GM15510 (cell line): ENCODE measurements around the gene PCDHGC3.

Experiments used
- POLR2A ChIP-seq: IDR thresholded peaks from 3 replicates; pipeline ENCODE4 v1.6.1; 2011; ENCODE audit warnings: borderline replicate concordance; ENCODE audit not compliant: insufficient read length; ENCODE audit errors: extremely low read depth

PCDHGC3 gene

DNA sequence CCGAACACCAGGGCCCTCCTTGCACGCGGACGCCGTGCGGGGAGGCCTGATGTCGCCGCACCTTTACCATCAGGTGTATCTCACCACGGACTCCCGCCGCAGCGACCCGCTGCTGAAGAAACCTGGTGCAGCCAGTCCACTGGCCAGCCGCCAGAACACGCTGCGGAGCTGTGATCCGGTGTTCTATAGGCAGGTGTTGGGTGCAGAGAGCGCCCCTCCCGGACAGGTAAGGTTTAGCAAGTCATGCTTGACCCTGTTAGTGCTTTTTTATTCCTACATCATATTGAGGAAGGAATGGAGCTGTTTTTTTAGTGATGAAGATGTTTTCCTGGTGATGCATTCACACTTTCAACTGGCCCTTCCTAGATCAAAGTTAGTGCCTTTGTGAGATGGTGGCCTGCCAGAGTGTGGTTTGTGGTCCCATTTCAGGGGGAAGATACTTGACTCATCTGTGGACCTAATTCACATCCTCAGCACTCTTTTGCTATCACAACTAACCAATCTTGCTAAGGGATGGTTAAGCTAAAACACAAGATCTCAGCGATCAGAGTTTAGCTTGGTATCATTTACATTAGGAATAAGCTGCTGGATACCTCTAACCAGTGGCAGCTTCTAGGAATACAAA, 2.7 kb downstream of the PCDHGC3 start:
- no peak for TF ChIP-seq POLR2A

GRCh38 chr5:141479776-141480175, 4.0 kb downstream of the PCDHGC3 start:
- no peak for TF ChIP-seq POLR2A

DNA sequence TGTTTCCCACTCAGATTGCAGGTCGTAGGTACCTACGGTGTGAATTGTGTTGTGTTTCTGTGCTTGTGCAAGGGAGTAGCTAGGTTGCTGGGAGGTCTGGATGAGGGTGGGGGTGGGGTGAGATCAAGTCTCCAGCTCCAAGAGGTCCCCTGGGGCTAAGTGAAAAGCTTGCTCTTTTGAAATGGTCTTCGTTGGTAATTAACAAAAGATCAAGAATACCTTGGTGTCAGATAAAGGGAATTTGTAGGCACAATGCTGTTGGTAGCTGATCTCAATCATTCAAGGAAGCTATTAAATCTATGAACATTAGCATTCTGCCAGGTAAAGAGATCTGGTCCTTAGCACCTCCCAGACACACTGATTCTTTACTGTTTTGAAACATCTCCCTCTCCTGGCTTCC, 8.1 kb downstream of the PCDHGC3 start:
- no peak for TF ChIP-seq POLR2A

- TF ChIP-seq POLR2A = no peak
Observed at GRCh38 chr5:141484310-141484640, 8.5 kb downstream of the PCDHGC3 start.

- no peak for TF ChIP-seq POLR2A
Observed at GRCh38 chr5:141484641-141485311, 9.0 kb downstream of the PCDHGC3 start, which contains the start of gene PCDHGC4. PCDHGC4 (plus strand) TSS chr5:141485030; CDS start chr5:141485174, 144 bp downstream.

DNA sequence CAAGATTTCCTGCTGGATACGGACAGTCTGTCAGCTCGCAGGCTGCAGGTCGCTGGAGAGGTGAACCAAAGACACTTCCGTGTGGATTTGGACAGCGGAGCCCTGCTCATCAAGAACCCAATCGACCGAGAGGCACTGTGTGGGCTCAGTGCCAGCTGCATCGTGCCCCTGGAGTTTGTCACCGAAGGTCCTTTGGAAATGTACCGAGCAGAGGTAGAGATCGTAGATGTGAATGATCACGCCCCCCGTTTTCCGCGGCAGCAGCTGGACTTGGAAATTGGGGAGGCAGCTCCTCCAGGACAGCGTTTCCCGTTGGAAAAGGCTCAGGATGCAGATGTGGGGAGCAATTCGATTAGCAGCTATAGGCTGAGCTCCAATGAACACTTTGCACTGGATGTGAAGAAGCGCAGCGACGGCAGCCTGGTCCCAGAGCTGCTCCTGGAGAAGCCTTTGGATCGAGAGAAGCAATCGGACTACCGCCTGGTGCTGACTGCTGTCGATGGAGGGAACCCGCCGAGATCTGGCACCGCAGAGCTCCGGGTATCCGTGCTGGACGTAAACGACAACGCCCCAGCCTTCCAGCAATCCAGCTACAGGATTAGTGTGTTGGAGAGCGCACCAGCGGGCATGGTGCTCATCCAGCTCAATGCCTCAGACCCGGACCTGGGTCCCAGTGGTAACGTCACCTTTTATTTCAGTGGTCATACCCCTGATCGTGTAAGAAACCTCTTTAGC, 9.7 kb downstream of the PCDHGC3 start:
- no peak for TF ChIP-seq POLR2A

- no peak for TF ChIP-seq POLR2A
Observed at GRCh38 chr5:141486091-141486490, 10.3 kb downstream of the PCDHGC3 start.

GRCh38 chr5:141487131-141487530, 11.4 kb downstream of the PCDHGC3 start:
- no peak for TF ChIP-seq POLR2A

DNA sequence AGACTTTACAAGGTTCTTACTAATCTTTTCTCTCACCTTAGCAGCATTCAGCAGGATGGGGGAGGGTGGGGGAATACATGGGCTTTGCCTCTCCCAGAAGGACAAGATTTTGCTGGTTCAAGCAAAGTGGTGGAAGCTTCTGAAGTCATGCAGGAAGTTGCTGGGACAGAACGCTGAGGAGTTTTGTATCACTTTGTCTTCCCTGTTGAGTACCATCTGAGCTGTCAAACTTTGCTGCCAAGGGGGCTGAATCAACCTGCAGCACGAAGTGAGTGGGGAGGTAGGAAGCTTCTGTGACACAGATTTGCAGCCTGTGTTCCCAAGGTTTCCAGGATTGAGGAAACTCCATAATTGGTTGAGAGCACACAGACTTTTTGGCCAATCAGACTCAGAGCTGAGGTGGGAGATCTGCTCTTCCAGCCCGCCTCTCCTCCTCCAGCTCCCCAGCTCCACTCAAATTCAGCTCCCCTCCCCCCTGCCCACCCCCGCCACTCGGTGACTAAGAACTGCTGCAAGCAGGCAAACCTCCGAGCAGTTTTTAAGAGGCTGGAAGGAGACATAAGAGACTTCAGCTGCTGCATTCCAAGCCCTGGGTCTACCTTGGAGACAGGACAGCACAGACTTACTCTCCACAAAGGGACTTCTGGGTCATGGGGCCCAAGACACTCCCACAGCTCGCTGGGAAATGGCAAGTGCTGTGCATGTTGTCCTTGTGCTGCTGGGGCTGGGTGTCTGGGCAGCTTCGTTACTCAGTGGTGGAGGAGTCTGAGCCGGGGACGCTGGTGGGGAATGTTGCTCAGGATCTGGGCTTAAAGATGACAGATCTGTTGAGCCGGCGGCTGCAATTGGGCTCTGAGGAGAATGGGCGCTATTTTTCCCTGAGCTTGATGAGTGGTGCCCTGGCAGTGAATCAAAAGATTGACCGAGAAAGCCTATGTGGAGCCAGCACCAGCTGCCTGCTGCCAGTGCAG, 13.1 kb downstream of the PCDHGC3 start, which contains the start of gene PCDHGC5:
Gene PCDHGC5, plus strand, starts transcription at position 491 of the 971 bp plus-strand sequence. Its CDS starts 160 bp downstream, at position 651.
- no peak for TF ChIP-seq POLR2A

DNA sequence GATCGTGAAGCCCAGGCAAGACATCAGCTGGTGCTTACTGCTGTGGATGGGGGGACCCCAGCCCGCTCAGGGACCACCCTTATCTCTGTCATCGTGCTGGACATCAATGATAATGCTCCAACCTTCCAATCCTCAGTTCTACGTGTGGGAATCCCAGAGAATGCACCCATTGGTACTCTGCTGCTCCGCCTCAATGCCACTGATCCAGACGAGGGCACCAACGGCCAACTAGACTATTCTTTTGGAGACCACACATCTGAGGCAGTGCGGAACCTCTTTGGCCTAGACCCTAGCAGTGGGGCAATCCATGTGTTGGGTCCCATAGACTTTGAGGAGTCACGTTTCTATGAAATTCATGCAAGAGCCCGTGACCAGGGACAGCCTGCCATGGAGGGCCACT, 14.1 kb downstream of the PCDHGC3 start:
- no peak for TF ChIP-seq POLR2A

DNA sequence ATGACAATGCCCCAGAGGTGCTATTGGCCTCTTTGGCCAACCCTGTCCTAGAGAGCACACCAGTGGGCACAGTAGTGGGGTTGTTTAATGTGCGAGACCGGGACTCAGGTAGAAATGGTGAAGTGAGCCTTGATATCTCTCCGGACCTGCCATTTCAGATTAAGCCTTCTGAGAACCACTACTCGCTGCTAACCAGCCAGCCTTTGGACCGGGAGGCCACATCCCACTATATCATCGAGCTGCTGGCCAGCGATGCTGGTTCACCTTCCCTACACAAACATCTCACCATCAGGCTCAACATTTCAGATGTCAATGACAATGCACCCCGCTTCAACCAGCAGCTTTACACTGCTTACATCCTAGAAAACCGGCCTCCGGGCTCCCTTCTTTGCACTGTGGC, 14.5 kb downstream of the PCDHGC3 start:
- TF ChIP-seq POLR2A = no peak

DNA sequence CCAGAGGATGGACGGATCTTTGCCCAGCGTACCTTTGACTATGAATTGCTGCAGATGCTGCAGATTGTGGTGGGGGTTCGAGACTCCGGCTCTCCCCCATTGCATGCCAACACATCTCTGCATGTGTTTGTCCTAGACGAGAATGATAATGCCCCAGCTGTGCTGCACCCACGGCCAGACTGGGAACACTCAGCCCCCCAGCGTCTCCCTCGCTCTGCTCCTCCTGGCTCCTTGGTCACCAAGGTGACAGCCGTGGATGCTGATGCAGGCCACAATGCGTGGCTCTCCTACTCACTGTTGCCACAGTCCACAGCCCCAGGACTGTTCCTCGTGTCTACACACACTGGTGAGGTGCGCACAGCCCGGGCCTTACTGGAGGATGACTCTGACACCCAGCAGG, 15.0 kb downstream of the PCDHGC3 start:
- no peak for TF ChIP-seq POLR2A

DNA sequence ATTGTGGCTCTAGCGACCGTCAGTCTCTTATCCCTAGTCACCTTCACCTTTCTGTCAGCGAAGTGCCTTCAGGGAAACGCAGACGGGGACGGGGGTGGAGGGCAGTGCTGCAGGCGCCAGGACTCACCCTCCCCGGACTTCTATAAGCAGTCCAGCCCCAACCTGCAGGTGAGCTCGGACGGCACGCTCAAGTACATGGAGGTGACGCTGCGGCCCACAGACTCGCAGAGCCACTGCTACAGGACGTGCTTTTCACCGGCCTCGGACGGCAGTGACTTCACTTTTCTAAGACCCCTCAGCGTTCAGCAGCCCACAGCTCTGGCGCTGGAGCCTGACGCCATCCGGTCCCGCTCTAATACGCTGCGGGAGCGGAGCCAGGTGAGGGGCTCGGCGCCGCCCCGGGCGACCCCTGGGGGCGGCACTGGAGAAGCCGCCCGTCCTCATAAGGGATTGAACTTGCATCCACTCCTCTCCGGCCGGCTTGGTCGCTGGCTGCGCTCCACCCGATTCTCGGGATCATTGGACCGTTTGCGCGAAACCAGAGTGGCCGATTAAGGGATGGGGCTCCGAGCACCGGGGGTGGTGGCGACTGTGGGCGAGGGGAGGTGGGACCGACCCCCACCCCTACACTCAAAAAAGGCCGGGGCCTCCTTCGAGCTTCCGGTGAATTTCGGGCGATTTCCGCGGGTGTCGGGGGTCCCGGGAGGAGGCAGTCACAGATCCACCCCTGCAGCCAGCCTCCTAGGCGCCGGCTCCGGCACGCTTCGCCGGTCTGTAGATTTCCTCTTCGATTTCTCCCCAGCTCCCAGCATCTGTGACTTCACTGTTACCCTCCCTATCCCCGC, 15.8 kb downstream of the PCDHGC3 start:
- no peak for TF ChIP-seq POLR2A
